ENCODE results near the gene PMPCB. TPM values are rescaled to one million over a fixed set of nuclear protein-coding genes. Genes with fewer than 3 reads are reported as not detected.
"Not testable (repeated sequence)": the region's sequence is repeated elsewhere in the genome, so short reads cannot be mapped to it uniquely, and the experiment has no call there.

Gene PMPCB, protein sequence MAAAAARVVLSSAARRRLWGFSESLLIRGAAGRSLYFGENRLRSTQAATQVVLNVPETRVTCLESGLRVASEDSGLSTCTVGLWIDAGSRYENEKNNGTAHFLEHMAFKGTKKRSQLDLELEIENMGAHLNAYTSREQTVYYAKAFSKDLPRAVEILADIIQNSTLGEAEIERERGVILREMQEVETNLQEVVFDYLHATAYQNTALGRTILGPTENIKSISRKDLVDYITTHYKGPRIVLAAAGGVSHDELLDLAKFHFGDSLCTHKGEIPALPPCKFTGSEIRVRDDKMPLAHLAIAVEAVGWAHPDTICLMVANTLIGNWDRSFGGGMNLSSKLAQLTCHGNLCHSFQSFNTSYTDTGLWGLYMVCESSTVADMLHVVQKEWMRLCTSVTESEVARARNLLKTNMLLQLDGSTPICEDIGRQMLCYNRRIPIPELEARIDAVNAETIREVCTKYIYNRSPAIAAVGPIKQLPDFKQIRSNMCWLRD
- total RNA-seq (10 to 100 TPM; 63.2 to 63.7 TPM), polyA plus RNA-seq (ENCODE audit: insufficient read depth, low read depth, low replicate concordance) (92.0 TPM)
- long read RNA-seq, donor 1, transcript PMPCB-202 (12 exons, 1,714 nt), result minor isoform, 5 of 237 reads
- long read RNA-seq, donor 1, transcript PMPCB-201 (13 exons, 2,472 nt), result major isoform, 18 of 237 reads
- long read RNA-seq, donor 1, partial matches to known transcripts, result 200 of 237 reads
- long read RNA-seq, donor 1, other reads (novel, unspliced or antisense), result 14 of 237 reads
- long read RNA-seq, donor 2, transcript PMPCB-201 (13 exons, 2,472 nt), result major isoform, 18 of 131 reads
- long read RNA-seq, donor 2, partial matches to known transcripts, result 100 of 131 reads
- long read RNA-seq, donor 2, other reads (novel, unspliced or antisense), result 12 of 131 reads

DNA sequence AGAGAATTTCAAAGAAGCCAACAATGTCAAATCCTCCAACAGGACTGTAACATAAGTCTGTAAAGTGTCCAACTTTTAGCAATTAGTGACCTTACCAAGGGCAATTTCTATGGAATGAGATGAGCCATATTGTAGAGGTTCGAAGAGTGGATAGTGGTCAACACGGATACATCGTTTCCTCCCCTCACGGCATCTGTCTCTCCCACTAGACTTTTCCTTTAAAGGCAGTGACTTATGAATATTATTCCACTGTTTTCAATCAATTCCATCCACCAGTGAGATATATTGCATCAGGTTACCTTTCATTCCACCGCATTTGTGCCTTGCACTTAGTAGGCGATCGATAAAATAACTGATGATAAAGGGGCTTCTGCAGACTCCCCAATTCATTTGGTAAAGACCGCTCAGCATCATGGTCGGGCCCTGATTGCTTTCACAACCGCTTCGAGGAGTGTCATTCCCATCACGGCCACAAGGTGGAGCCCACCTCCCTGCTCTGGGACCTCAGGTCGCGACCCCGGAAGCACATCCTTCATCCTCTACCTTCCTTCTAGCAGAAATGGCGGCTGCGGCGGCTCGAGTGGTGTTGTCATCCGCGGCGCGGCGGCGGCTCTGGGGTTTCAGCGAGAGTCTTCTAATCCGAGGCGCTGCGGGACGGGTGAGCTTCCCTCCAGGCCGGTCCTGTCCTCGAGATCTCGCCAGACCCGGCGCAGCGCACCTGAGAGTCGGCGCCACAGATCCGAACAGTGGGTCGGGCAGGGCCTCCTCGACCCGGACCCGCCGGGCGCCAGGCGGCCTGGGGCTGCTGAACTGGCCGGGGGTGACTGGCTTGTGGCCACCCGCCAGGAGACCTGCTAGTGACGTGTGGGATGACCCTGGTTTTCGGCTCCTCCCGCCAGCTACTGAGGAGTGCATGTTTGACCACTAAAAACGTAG, at the start of gene PMPCB:
PMPCB (plus strand) TSS at position 535 of the 936 bp plus-strand sequence; CDS start at position 560, 25 bp downstream.
- 0 to 1% methylated on average over 31 to 49 of the region's 52 CpGs for WGBS, 2 donors
- intact Hi-C loops (cut with DNase I; ENCODE audit: low total_unique reads), result no loop called here
- no peaks in the 10 kb centered on the region for H3K9me3 ChIP-seq

DNA sequence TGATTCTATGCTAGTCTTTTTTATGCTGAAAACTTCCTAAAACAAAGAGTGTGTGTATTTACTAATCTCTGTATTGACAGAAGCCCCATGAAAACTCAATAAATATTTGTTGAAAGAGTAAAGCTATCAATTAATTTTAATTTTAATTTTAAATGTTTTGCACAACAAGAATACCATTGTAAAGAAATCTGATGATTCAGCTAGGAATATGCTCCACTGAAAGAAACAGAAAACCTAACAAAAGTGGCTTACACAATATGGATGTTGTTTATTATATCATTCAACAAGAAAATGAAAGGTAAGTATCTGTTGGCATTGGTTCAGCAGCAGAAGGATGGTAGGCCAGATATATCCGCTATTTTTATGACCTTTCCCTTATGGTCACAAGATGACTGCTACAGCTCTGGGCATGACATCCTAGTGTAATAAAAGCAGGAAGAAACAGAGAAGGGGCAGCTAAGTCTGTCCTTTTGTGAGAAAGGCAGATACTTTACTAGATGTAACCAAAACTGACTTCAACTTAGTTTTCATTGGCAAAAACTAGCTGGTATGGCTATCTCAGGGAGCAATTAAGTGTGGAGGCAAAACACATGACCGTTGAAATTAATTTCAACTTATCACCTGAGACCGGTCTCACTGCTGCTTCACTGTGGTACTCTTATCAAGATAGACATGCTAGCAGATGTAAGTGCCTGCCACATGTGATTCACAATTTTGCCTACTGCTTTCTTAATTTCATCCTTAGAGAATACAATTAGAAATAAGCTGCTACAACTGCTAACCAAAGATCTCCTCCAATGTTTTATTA, 43.3 kb upstream of the PMPCB start:
- H3K27me3 ChIP-seq; DNase-seq; H3K9me3 ChIP-seq; H3K27ac ChIP-seq; H3K4me1 ChIP-seq; intact Hi-C loops (cut with DNase I; ENCODE audit: low total_unique reads); H3K4me3 ChIP-seq; H3K36me3 ChIP-seq (ENCODE audit: low read depth, missing control alignments): not testable (repeated sequence)
- 63 to 68% methylated on average over 3 of the region's 3 CpGs for WGBS, 2 donors

More for the DNA sequence above, at the start of gene PMPCB:
- no peaks in the 10 kb centered on the region for H3K27me3 ChIP-seq
- peak within 1 kb of the TSS; percentile 87 to 95 for H3K4me3 ChIP-seq
- peak within 1 kb of the TSS; percentile 79 to 91 for H3K27ac ChIP-seq
- DNase-seq, result peak; percentile 100
- H3K4me1 ChIP-seq, result peaks cover 14% of the 10 kb centered on the region
- no peaks in the 10 kb centered on the region for H3K36me3 ChIP-seq (ENCODE audit: low read depth, missing control alignments)
- TF ChIP-seq, protein P1, sequence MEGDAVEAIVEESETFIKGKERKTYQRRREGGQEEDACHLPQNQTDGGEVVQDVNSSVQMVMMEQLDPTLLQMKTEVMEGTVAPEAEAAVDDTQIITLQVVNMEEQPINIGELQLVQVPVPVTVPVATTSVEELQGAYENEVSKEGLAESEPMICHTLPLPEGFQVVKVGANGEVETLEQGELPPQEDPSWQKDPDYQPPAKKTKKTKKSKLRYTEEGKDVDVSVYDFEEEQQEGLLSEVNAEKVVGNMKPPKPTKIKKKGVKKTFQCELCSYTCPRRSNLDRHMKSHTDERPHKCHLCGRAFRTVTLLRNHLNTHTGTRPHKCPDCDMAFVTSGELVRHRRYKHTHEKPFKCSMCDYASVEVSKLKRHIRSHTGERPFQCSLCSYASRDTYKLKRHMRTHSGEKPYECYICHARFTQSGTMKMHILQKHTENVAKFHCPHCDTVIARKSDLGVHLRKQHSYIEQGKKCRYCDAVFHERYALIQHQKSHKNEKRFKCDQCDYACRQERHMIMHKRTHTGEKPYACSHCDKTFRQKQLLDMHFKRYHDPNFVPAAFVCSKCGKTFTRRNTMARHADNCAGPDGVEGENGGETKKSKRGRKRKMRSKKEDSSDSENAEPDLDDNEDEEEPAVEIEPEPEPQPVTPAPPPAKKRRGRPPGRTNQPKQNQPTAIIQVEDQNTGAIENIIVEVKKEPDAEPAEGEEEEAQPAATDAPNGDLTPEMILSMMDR (IDR thresholded peaks at IDR 0.05), result peak; percentile 95 to 97 (median 97)
- no peak for TF ChIP-seq POLR2A (IDR thresholded peaks at IDR 0.05)

DNA sequence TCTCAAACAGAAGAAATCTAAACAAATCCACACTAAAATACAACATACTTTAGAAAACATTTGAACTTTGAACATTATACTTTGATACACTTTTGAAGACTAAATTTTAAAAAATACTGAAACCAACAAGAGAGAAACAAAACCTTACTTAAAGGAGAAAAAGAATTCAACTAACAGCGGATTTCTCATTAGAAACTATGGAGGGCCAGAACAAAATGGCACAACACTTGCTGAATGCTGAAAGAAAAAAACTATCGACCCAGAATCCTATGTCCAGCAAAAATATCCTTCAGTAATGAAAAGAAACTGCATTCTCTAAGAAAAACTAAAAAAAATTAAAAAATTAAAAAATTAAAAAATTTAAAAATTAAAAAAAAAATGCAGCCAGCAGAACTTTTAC, 33.2 kb upstream of the PMPCB start:
- not testable (repeated sequence) for H3K36me3 ChIP-seq (ENCODE audit: low read depth, missing control alignments); DNase-seq
- WGBS, 2 donors, result 94 to 95% methylated on average over 2 of the region's 2 CpGs

DNA sequence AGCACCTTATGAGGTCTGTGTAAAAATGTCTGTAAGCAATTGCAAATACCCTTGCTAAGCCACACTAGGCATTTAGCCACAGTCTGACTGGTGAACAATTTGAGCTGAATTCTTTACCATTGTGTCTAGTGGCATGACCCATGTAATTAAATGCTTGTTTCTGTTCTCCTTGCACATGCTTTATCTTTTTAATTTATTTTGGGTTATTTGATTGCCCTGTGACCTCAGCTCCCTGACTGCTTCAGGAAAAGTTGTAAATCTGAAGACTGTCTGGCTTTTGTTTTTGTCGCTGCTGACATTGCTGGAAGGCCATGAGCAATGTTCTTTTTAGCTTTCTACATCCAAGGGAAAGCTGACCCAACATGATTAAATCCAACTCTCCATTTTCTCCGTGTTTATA, 31.0 kb upstream of the PMPCB start:
- intact Hi-C loops (cut with DNase I; ENCODE audit: low total_unique reads); DNase-seq: not testable (repeated sequence)
- WGBS, 2 donors, result 48 to 50% methylated on average over 2 of the region's 2 CpGs

More for the DNA sequence above, 33.2 kb upstream of the PMPCB start:
- H3K27me3 ChIP-seq; H3K4me3 ChIP-seq; intact Hi-C loops (cut with DNase I; ENCODE audit: low total_unique reads); H3K27ac ChIP-seq; H3K4me1 ChIP-seq; H3K9me3 ChIP-seq: not testable (repeated sequence)

DNA sequence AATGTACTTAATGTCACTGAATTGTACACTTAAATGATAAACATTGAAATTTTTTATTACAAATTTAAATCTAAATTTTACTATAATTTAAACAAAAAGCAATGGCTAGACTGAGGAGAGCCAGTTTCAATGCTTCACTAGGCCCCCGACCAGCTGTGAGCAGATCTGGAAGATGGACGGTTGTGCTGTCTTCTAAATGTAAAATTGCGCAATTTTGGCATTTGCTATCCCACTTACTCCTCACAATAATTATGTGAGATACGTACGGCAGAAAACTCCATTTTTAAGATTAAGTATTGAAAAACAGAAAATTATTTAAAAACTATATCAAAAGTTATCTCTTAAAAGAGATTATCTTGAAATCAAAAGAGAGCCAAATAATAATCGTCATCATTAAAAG, 23.9 kb upstream of the PMPCB start:
- H3K9me3 ChIP-seq; H3K4me3 ChIP-seq; H3K36me3 ChIP-seq (ENCODE audit: low read depth, missing control alignments); H3K27me3 ChIP-seq; H3K4me1 ChIP-seq; DNase-seq; intact Hi-C loops (cut with DNase I; ENCODE audit: low total_unique reads); H3K27ac ChIP-seq: not testable (repeated sequence)
- 93 to 95% methylated on average over 6 of the region's 6 CpGs for WGBS, 2 donors

More for the DNA sequence above, 31.0 kb upstream of the PMPCB start:
- not testable (repeated sequence) for H3K4me1 ChIP-seq; H3K36me3 ChIP-seq (ENCODE audit: low read depth, missing control alignments); H3K9me3 ChIP-seq; H3K4me3 ChIP-seq; H3K27me3 ChIP-seq; H3K27ac ChIP-seq

DNA sequence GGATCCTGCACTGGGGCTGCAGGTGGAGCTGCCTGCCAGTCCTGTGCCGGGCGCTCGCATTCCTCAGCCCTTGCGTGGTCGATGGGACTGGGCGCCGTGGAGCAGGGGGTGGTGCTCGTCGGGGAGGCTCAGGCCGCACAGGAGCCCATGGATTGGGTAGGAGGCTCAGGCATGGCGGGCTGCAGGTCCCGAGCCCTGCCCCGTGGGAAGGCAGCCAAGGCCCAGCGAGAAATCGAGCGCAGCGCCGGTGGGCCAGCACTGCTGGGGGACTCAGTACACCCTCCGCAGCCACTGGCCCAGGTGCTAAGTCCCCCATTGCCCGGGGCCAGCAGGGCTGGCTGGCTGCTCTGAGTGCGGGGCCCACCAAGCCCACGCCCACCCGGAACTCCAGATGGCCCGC, 22.4 kb upstream of the PMPCB start:
- H3K27me3 ChIP-seq; H3K36me3 ChIP-seq (ENCODE audit: low read depth, missing control alignments); H3K27ac ChIP-seq; intact Hi-C loops (cut with DNase I; ENCODE audit: low total_unique reads); H3K4me1 ChIP-seq; H3K4me3 ChIP-seq; H3K9me3 ChIP-seq; DNase-seq: not testable (repeated sequence)
- WGBS, 2 donors, result 97 to 100% methylated on average over 6 to 18 of the region's 24 CpGs

DNA sequence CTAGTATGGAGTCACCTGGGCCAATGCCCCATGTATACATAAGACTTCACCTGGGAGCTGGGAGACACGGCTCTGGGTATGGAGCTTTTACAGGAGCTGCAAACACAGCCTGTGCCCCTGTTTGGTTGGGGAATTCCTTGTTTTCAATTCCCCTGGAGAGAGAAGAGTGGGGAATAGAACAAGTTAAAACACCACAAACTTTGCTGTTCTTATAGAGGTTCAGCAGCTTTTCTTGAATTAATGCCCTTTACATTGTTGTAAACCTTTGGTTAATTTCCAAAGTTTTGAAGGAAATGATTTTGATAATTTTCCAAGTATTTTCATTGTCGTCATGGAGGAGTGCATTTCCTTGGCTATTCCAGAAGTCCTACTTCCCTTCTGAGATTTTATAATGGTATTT, 19.0 kb upstream of the PMPCB start:
- 78 to 87% methylated on average over 2 of the region's 2 CpGs for WGBS, 2 donors
- H3K27ac ChIP-seq; intact Hi-C loops (cut with DNase I; ENCODE audit: low total_unique reads); H3K36me3 ChIP-seq (ENCODE audit: low read depth, missing control alignments); H3K27me3 ChIP-seq; DNase-seq; H3K4me3 ChIP-seq; H3K4me1 ChIP-seq; H3K9me3 ChIP-seq: not testable (repeated sequence)

DNA sequence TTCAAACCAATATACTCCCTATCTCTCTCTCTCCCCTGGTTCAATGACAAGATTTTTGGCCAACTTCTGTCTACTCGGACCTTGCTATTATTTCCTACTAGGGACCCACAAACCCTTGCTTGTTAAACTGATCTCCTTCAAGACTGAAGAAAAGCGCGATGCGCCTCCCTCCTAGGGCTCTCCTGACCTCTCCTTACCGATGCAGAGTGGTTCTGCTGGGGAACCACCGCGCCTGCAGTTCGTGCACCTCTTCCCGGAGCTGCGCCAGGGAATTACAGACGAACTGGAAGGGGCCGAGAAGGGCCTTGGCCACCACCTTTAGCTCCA, 17.6 kb upstream of the PMPCB start:
- H3K36me3 ChIP-seq (ENCODE audit: low read depth, missing control alignments); intact Hi-C loops (cut with DNase I; ENCODE audit: low total_unique reads); H3K4me1 ChIP-seq; H3K27me3 ChIP-seq; H3K9me3 ChIP-seq: not testable (repeated sequence)
- DNase-seq, result peak; percentile 47
- Histone ChIP-seq H3K27ac (peak overlapping the region; percentile 76 to 86), H3K4me3 (peak overlapping the region; percentile 60 to 81)
- WGBS, 2 donors, result 1% methylated on average over 12 of the region's 12 CpGs

DNA sequence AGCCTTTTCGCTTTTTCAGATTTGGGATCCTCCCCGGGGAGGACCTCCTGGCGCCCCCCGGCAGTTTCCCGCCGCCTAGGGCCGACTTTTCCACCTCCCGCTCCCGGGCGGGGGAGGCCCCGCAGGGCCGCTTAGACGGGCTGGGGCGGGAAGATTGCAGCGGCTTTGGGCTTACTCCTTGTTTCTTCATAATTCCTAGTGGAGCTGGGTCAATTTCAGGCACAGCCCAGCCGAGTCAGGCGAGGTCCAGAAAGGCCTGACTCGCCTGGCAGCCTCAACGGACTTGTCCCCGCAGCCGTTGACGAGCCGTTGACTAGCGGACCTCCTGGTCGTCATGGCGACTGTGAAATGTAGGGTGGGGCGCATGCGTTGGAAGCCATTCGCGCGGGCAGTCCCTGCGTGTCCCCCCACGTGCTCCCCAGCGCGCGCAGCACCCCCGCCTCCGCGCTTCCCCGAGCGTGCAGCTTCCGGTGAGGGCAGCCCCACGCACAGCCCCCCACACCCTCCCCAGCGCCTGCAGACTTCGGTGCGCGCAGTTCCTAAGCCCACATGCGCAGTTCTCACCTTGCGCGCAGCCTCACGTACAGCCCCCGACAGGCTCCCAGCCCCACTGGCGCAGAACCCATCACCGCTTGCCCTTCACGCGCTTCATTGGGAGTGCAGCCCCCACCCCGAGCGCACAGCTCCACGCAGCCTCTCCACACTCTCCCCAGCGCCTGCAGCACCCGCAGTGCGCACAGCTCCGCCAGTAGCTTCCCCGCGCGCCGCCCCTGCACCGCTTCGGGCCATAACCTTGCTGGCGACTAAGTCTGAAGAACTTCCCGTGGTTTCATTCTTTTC, 17.1 kb upstream of the PMPCB start:
- Histone ChIP-seq H3K27ac (peak overlapping the region; percentile 76 to 86), H3K4me3 (peak overlapping the region; percentile 60 to 81)
- WGBS, 2 donors, result 0 to 1% methylated on average over 56 to 71 of the region's 71 CpGs
- H3K9me3 ChIP-seq; H3K36me3 ChIP-seq (ENCODE audit: low read depth, missing control alignments); H3K4me1 ChIP-seq; intact Hi-C loops (cut with DNase I; ENCODE audit: low total_unique reads); H3K27me3 ChIP-seq: not testable (repeated sequence)
- peak; percentile 91 for DNase-seq

Data from testis (tissue), 5 donors.